ENCODE measurements around the gene WDFY4. TPM values are rescaled to one million over a fixed set of nuclear protein-coding genes. Genes with fewer than 3 reads are reported as not detected.

Gene WDFY4
- total RNA-seq, 2 experiments from 2014 or later = 0.90 to 1.1 TPM

- TF ChIP-seq, protein P1, sequence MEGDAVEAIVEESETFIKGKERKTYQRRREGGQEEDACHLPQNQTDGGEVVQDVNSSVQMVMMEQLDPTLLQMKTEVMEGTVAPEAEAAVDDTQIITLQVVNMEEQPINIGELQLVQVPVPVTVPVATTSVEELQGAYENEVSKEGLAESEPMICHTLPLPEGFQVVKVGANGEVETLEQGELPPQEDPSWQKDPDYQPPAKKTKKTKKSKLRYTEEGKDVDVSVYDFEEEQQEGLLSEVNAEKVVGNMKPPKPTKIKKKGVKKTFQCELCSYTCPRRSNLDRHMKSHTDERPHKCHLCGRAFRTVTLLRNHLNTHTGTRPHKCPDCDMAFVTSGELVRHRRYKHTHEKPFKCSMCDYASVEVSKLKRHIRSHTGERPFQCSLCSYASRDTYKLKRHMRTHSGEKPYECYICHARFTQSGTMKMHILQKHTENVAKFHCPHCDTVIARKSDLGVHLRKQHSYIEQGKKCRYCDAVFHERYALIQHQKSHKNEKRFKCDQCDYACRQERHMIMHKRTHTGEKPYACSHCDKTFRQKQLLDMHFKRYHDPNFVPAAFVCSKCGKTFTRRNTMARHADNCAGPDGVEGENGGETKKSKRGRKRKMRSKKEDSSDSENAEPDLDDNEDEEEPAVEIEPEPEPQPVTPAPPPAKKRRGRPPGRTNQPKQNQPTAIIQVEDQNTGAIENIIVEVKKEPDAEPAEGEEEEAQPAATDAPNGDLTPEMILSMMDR (IDR thresholded peaks at IDR 0.05) = no peak
- H3K27me3 Mint-ChIP-seq = no peaks in the 10 kb centered on the region
Measured at GRCh38 chr10:48838834-48839233, 154.2 kb downstream of the WDFY4 start.

DNA sequence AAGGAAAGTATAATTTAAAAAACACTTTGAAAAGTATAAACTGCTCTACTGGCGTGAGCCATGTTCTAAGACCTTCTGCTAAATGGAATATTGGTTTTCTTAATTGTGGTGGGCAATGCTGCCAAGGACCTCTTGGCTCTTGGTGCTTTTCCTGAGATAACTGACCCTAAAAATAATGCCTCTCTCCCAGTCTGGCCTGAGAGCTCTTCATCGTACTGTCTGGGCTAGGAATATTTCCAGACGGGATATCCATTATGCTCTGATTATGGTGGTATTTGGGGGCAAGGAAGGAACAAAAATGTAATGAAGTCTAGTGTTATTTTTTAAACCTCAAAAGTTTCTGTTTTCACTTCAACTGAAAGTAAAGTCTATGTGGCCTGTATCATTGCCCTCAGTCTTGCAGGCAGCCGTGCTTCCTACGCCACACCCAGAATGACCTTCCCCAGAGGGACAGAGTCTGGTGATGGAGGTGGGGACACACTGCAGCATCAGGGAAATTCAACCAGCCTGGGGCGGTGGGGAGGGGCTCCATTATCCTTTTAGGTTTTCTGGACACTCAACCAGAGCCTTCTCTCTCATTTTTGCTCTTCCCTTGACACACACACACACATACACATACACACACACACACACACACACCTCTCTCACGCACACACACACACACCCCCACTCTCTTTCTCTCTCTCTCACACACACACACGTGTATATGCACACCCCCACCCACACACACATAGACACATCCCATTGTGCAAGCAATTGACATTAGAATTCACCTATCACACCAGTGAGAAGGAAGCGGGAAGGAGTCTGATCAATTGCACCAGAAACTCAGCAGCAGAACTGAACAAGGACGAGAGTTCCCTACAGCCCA is 155.4 kb downstream of the WDFY4 start:
- Mint-ChIP-seq H3K4me3 (no peak overlapping the region), H3K27ac (no peak overlapping the region), H3K27me3 (no peaks in the 10 kb centered on the region), H3K9me3 (no peaks in the 10 kb centered on the region), H3K4me1 (ENCODE audit: low read depth) (no peaks in the 10 kb centered on the region), H3K36me3 (ENCODE audit: low read depth) (no peaks in the 10 kb centered on the region)
- ATAC-seq (no peak), DNase-seq (no peak)
- intact Hi-C loops (cut with micrococcal nuclease) = no loop called here
- TF ChIP-seq, protein P1 (IDR thresholded peaks at IDR 0.05) = no peak
- CTCF ChIA-PET = no interaction called here
- POLR2A ChIA-PET = no interaction called here

More at GRCh38 chr10:48838834-48839233, 154.2 kb downstream of the WDFY4 start:
- Mint-ChIP-seq H3K4me1 (ENCODE audit: low read depth) (no peaks in the 10 kb centered on the region), H3K36me3 (ENCODE audit: low read depth) (no peaks in the 10 kb centered on the region), H3K4me3 (no peak overlapping the region), H3K27ac (no peak overlapping the region), H3K9me3 (no peaks in the 10 kb centered on the region)
- ChIA-PET CTCF (no interaction called here), POLR2A (no interaction called here)
- DNase-seq (no peak), ATAC-seq (no peak)
- intact Hi-C loops (cut with micrococcal nuclease) = no loop called here

DNA sequence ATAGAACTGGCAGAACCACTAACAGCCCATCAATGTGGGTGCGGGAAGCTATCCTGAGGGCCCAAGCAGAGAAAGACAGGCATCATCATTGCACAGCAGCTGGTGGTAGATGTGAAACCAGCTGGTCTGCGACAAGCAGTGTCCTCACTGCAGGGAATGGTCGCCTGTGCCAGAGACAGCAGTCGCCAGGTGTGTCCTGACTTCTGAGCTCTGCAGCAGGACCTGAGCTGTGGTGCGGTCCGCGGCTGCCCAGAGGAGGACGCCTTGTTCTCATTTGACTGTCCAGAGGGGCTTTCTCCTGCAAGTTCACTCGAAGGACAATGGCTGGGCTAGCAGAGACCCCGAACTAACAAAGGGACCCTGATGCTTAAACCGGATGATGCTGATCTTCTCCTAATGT is 157.6 kb downstream of the WDFY4 start:
- no peak for DNase-seq
- ChIA-PET CTCF (no interaction called here), POLR2A (no interaction called here)
- H3K9me3 Mint-ChIP-seq = no peaks in the 10 kb centered on the region
- TF ChIP-seq, protein P1 (IDR thresholded peaks at IDR 0.05) = no peak
- no peaks in the 10 kb centered on the region for H3K27me3 Mint-ChIP-seq
- H3K27ac Mint-ChIP-seq = no peak overlapping the region
- no peaks in the 10 kb centered on the region for H3K4me1 Mint-ChIP-seq (ENCODE audit: low read depth)
- ATAC-seq = no peak
- intact Hi-C loops (cut with micrococcal nuclease) = no loop called here
- no peaks in the 10 kb centered on the region for H3K36me3 Mint-ChIP-seq (ENCODE audit: low read depth)
- no peak overlapping the region for H3K4me3 Mint-ChIP-seq

GRCh38 chr10:48843198-48843597 is 158.5 kb downstream of the WDFY4 start:
- ATAC-seq = no peak
- POLR2A ChIA-PET = no interaction called here
- TF ChIP-seq, protein P1 (IDR thresholded peaks at IDR 0.05) = no peak
- Mint-ChIP-seq H3K9me3 (no peaks in the 10 kb centered on the region), H3K4me3 (no peak overlapping the region), H3K27me3 (no peaks in the 10 kb centered on the region), H3K4me1 (ENCODE audit: low read depth) (no peaks in the 10 kb centered on the region), H3K36me3 (ENCODE audit: low read depth) (no peaks in the 10 kb centered on the region), H3K27ac (no peak overlapping the region)
- DNase-seq = no peak
- CTCF ChIA-PET = no interaction called here
- intact Hi-C loops (cut with micrococcal nuclease) = no loop called here

DNA sequence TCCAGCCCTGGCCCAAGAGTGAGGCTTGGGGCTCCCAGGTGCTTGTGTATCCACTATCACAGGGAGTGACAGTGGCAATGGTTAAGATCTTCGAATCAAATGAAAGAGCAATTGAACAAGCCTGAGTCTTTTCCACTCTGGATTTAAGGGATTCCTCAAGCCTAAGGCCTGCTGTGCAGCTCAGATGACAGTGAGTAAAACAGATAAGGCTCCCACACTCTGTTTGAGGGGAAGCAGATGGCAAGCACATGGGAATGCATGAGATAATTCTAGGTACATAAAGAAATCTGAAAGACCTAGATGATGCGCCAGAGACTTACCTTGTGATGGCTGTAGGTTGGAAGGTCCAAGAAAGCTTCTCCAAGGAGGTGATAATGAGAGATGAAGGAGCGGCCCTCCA is 159.9 kb downstream of the WDFY4 start:
- TF ChIP-seq, protein P1 (IDR thresholded peaks at IDR 0.05) = no peak
- POLR2A ChIA-PET = no interaction called here
- intact Hi-C loops (cut with micrococcal nuclease) = no loop called here
- Mint-ChIP-seq H3K4me3 (no peak overlapping the region), H3K9me3 (no peaks in the 10 kb centered on the region), H3K27ac (no peak overlapping the region), H3K4me1 (ENCODE audit: low read depth) (no peaks in the 10 kb centered on the region), H3K36me3 (ENCODE audit: low read depth) (no peaks in the 10 kb centered on the region), H3K27me3 (no peaks in the 10 kb centered on the region)
- ATAC-seq = no peak
- DNase-seq = no peak
- CTCF ChIA-PET = no interaction called here

Data from activated CD8-positive, alpha-beta T cell treated with anti-CD3 and anti-CD28 coated beads for 36 hours (primary cell).